Measurements from ENCODE around the gene TSPAN18. TPM values are rescaled to one million over a fixed set of nuclear protein-coding genes. Genes with fewer than 3 reads are reported as not detected.

The TSPAN18 gene
- total RNA-seq, 1 experiment from 2014 or later: not detected

DNA sequence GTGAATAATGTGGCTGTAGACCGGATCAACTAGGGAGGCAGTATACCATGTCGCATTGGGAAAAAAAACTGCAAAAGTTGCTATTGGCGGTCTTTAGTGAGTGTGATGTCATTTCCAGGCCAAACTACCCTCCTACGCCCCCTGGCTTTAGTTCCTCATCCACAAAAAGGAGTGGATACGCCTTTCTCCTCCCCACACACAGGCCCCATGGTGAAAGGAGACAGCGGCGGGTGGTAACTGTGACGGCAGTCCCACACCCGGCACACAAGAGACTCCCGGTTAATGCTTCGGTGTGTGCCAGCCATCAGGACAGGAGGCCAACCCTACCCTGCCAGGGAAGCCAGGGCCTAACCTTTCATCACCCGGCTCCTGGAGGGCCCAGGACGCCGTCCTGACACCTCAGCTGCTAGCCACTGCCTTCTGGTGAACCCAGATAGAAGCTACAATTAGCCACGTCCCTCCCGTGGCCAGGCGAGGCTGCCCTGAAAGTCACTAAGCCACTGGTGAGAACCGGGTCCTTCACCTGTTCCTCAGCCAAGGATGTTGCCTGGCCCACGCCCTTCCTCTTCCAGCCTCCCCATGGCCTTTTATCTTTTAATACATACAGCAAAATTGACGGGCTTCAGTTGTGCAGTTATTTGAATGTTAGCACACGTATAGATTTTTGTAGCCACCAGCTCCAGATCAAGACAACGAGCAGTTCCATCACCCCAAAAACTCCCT is 213.1 kb downstream of the TSPAN18 start:
- ATAC-seq (no peak), DNase-seq (no peak)
- Histone ChIP-seq H3K9me2 (replicated peaks; ENCODE audit: low read length) (no peaks in the 10 kb centered on the region), H3K9ac (ENCODE audit: low read length) (no peak overlapping the region), H3K4me1 (ENCODE audit: insufficient read depth, low read length) (peaks cover 5% of the 10 kb centered on the region; the same call in 1 of the 2 replicates), H3K79me2 (ENCODE audit: low read length) (no peaks in the 10 kb centered on the region), H3K27me3 (ENCODE audit: low read length) (no peaks in the 10 kb centered on the region), H3K27ac (ENCODE audit: low read length) (no peak overlapping the region), H3K4me3 (ENCODE audit: low read length) (no peak overlapping the region), H3K9me3 (ENCODE audit: low read length) (no peaks in the 10 kb centered on the region), H3K36me3 (ENCODE audit: low read depth, low read length) (no peaks in the 10 kb centered on the region), H2AFZ (ENCODE audit: low read length) (no peak overlapping the region), H4K20me1 (ENCODE audit: low read length) (no peaks in the 10 kb centered on the region), H3F3A (ENCODE audit: low read length, unreplicated experiment) (no peaks in the 10 kb centered on the region), H3K4me2 (ENCODE audit: low read length) (no peak overlapping the region)
- POLR2A ChIA-PET (ENCODE audit: unreplicated experiment): no interaction called here
- BruUV-seq (replicated peaks): no TSS peak
- CTCF ChIA-PET: no interaction called here
- TF ChIP-seq EZH2 (IDR thresholded peaks at IDR 0.05; ENCODE audit: low read length, unreplicated experiment): no peak
- TF ChIP-seq, protein P1, sequence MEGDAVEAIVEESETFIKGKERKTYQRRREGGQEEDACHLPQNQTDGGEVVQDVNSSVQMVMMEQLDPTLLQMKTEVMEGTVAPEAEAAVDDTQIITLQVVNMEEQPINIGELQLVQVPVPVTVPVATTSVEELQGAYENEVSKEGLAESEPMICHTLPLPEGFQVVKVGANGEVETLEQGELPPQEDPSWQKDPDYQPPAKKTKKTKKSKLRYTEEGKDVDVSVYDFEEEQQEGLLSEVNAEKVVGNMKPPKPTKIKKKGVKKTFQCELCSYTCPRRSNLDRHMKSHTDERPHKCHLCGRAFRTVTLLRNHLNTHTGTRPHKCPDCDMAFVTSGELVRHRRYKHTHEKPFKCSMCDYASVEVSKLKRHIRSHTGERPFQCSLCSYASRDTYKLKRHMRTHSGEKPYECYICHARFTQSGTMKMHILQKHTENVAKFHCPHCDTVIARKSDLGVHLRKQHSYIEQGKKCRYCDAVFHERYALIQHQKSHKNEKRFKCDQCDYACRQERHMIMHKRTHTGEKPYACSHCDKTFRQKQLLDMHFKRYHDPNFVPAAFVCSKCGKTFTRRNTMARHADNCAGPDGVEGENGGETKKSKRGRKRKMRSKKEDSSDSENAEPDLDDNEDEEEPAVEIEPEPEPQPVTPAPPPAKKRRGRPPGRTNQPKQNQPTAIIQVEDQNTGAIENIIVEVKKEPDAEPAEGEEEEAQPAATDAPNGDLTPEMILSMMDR (conservative IDR thresholded peaks at IDR 0.05; ENCODE audit: low read depth, low read length): peak; percentile 23; the same call in 1 of the 2 replicates
- intact Hi-C loops (cut with micrococcal nuclease): no loop called here

GRCh38 chr11:44940404-44940803 is 213.6 kb downstream of the TSPAN18 start:
- no peak for ATAC-seq
- ChIA-PET POLR2A (ENCODE audit: unreplicated experiment) (interaction anchor here (0.6 kb wide), 1 partner anchor 155 kb away, joined by 3 read pairs; no protein-coding TSS in a partner anchor), CTCF (no interaction called here)
- Histone ChIP-seq H3K36me3 (ENCODE audit: low read depth, low read length) (no peaks in the 10 kb centered on the region), H3K27me3 (ENCODE audit: low read length) (no peaks in the 10 kb centered on the region), H3K9me3 (ENCODE audit: low read length) (no peaks in the 10 kb centered on the region), H3K27ac (ENCODE audit: low read length) (no peak overlapping the region), H3F3A (ENCODE audit: low read length, unreplicated experiment) (no peaks in the 10 kb centered on the region), H4K20me1 (ENCODE audit: low read length) (no peaks in the 10 kb centered on the region), H3K4me2 (ENCODE audit: low read length) (no peak overlapping the region), H3K4me1 (ENCODE audit: insufficient read depth, low read length) (peaks cover 10% of the 10 kb centered on the region), H3K79me2 (ENCODE audit: low read length) (no peaks in the 10 kb centered on the region), H3K9ac (ENCODE audit: low read length) (no peak overlapping the region), H2AFZ (ENCODE audit: low read length) (no peak overlapping the region), H3K9me2 (replicated peaks; ENCODE audit: low read length) (no peaks in the 10 kb centered on the region), H3K4me3 (ENCODE audit: low read length) (no peak overlapping the region)
- no peak for DNase-seq
- intact Hi-C loops (cut with micrococcal nuclease): no loop called here
- no TSS peak for BruUV-seq (replicated peaks)
- TF ChIP-seq, protein P1 (conservative IDR thresholded peaks at IDR 0.05; ENCODE audit: low read depth, low read length): no peak
- TF ChIP-seq EZH2phosphoT487 (IDR thresholded peaks at IDR 0.05; ENCODE audit: borderline replicate concordance, low read length): no peak
- TF ChIP-seq EZH2 (IDR thresholded peaks at IDR 0.05; ENCODE audit: low read length, unreplicated experiment): no peak

- intact Hi-C loops (cut with micrococcal nuclease): no loop called here
These were observed 214.1 kb downstream of the TSPAN18 start for GRCh38 chr11:44940835-44941234.

More at GRCh38 chr11:44940835-44941234, 214.1 kb downstream of the TSPAN18 start:
- H3K36me3 ChIP-seq (ENCODE audit: low read depth, low read length): no peaks in the 10 kb centered on the region
- no peak overlapping the region for H2AFZ ChIP-seq (ENCODE audit: low read length)
- TF ChIP-seq EZH2phosphoT487 (IDR thresholded peaks at IDR 0.05; ENCODE audit: borderline replicate concordance, low read length): no peak
- TF ChIP-seq, protein P1 (conservative IDR thresholded peaks at IDR 0.05; ENCODE audit: low read depth, low read length): no peak
- no peak for TF ChIP-seq EZH2 (IDR thresholded peaks at IDR 0.05; ENCODE audit: low read length, unreplicated experiment)
- H3K79me2 ChIP-seq (ENCODE audit: low read length): no peaks in the 10 kb centered on the region
- no peak overlapping the region for H3K27ac ChIP-seq (ENCODE audit: low read length)
- POLR2A ChIA-PET (ENCODE audit: unreplicated experiment): interaction anchor here (0.6 kb wide), 1 partner anchor 155 kb away, joined by 3 read pairs; no protein-coding TSS in a partner anchor
- no peak overlapping the region for H3K4me2 ChIP-seq (ENCODE audit: low read length)
- no peaks in the 10 kb centered on the region for H3F3A ChIP-seq (ENCODE audit: low read length, unreplicated experiment)
- DNase-seq (no peak), ATAC-seq (no peak)
- CTCF ChIA-PET: no interaction called here
- no TSS peak for BruUV-seq (replicated peaks)
- H3K4me1 ChIP-seq (ENCODE audit: insufficient read depth, low read length): peaks cover 12% of the 10 kb centered on the region
- H3K9ac ChIP-seq (ENCODE audit: low read length): no peak overlapping the region
- no peaks in the 10 kb centered on the region for H3K9me2 ChIP-seq (replicated peaks; ENCODE audit: low read length)
- H3K27me3 ChIP-seq (ENCODE audit: low read length): no peaks in the 10 kb centered on the region
- no peaks in the 10 kb centered on the region for H3K9me3 ChIP-seq (ENCODE audit: low read length)
- H4K20me1 ChIP-seq (ENCODE audit: low read length): no peaks in the 10 kb centered on the region
- H3K4me3 ChIP-seq (ENCODE audit: low read length): no peak overlapping the region
